Upper lobe of left lung (tissue), 4 donors: Measurements from ENCODE around the gene KIFBP.

ENCODE experiments used
- POLR2A ChIP-seq, 4 donors: fragments of 450-650 bp; IDR thresholded peaks; one replicate each; pipeline ENCODE4 v1.5.1; 2016 to 2017; ENCODE audit warnings: antibody characterized with exemption in 4 of 4, mild to moderate bottlenecking in 2 of 4
- POLR2AphosphoS5 ChIP-seq, 2 donors: sonication (generic); formaldehyde crosslinking; IDR thresholded peaks; one replicate each; pipeline ENCODE4 v1.5.1; 2017; ENCODE audit warnings: antibody characterized with exemption in 2 of 2
- TF ChIP-seq, protein P1 (sequence below), 6 experiments: fragments of 450-650 bp in 4 of 6; fragments of 200-600 bp in 2 of 6; sonication (generic) in 2 of 6; IDR thresholded peaks; one replicate each; pipeline ENCODE4 v1.5.1; 2016 to 2019; ENCODE audit warnings: antibody characterized with exemption in 6 of 6

GRCh38 chr10:69033256-69033655, 44.7 kb downstream of the KIFBP start:
- TF ChIP-seq, protein P1, sequence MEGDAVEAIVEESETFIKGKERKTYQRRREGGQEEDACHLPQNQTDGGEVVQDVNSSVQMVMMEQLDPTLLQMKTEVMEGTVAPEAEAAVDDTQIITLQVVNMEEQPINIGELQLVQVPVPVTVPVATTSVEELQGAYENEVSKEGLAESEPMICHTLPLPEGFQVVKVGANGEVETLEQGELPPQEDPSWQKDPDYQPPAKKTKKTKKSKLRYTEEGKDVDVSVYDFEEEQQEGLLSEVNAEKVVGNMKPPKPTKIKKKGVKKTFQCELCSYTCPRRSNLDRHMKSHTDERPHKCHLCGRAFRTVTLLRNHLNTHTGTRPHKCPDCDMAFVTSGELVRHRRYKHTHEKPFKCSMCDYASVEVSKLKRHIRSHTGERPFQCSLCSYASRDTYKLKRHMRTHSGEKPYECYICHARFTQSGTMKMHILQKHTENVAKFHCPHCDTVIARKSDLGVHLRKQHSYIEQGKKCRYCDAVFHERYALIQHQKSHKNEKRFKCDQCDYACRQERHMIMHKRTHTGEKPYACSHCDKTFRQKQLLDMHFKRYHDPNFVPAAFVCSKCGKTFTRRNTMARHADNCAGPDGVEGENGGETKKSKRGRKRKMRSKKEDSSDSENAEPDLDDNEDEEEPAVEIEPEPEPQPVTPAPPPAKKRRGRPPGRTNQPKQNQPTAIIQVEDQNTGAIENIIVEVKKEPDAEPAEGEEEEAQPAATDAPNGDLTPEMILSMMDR (IDR thresholded peaks at IDR 0.05), result no peak
- no peak for TF ChIP-seq POLR2A (IDR thresholded peaks at IDR 0.05)
- no peak for TF ChIP-seq POLR2AphosphoS5 (IDR thresholded peaks at IDR 0.05)
